Measurements from ENCODE around the gene TMEM47.

GRCh38 chrX:34654696-34655490 lies 2.2 kb downstream of the TMEM47 start:
- TF ChIP-seq POLR2A (IDR thresholded peaks at IDR 0.05) (no peak), CTCF (IDR thresholded peaks at IDR 0.05) (no peak)

Data from thyroid gland (tissue), 4 donors.